MM.1S (cell line): ENCODE measurements around the gene GPR143.

Experiments
- CTCF ChIP-seq: fragments of 300-600 bp; sonication (generic); IDR thresholded peaks from 2 replicates; pipeline ENCODE4 v1.5.1; 2016; ENCODE audit warnings: antibody characterized with exemption, low read length, mixed read lengths
- EZH2 ChIP-seq: fragments of 300-600 bp; sonication (generic); optimal IDR thresholded peaks from 2 replicates; pipeline ENCODE3; 2017; ENCODE audit warnings: low read depth, mild to moderate bottlenecking, antibody characterized with exemption, low read length, mixed read lengths

- no peak for TF ChIP-seq EZH2
- no peak for TF ChIP-seq CTCF
These were observed 20.1 kb downstream of the GPR143 start for GRCh38 chrX:9745417-9746115.
